Lower leg skin (tissue), 3 donors: ENCODE data around the gene NAPSA.

Experiments
- CTCF ChIP-seq, 3 donors: fragments of 450-650 bp; IDR thresholded peaks; one replicate each; pipeline ENCODE4 v1.5.1; 2016; ENCODE audit warnings: antibody characterized with exemption in 3 of 3, mild to moderate bottlenecking in 3 of 3, moderate library complexity in 2 of 3
- POLR2A ChIP-seq, 2 donors: fragments of 450-650 bp; IDR thresholded peaks; one replicate each; pipeline ENCODE4 v1.6.1; 2016 to 2017; ENCODE audit warnings: antibody characterized with exemption in 2 of 2, mild to moderate bottlenecking in 1 of 2, moderate library complexity in 1 of 2

- TF ChIP-seq CTCF (IDR thresholded peaks at IDR 0.05): no peak
- TF ChIP-seq POLR2A (IDR thresholded peaks at IDR 0.05): no peak
Measured at GRCh38 chr19:50320596-50320995, 44.8 kb downstream of the NAPSA start.
